Keratinocyte (primary cell): ENCODE measurements around the gene NRROS. TPM values are rescaled to one million over a fixed set of nuclear protein-coding genes. Genes with fewer than 3 reads are reported as not detected.

Source experiments
- DNase-seq: peaks from one replicate; pipeline ENCODE4 v3.0.0-alpha.2; 2011; ENCODE audit warnings: low read depth, missing footprints, low spot score
- FAIRE-seq: peaks from 2 replicates; lab custom pipeline; 2011; peaks lifted over from hg19 to GRCh38; lab: Jason Lieb, UNC
- H2AFZ ChIP-seq: 2 replicates; pipeline ENCODE4 v1.6.0; 2012; ENCODE audit warnings: low read length, control low read depth, inconsistent platforms; ENCODE audit not compliant: control insufficient read depth
- H3K27ac ChIP-seq: 2 replicates; pipeline ENCODE4 v1.5.1; 2011; ENCODE audit warnings: low read length; ENCODE audit not compliant: control insufficient read depth, insufficient read depth
- H3K27me3 ChIP-seq: 3 replicates; pipeline ENCODE4 v1.6.0; 2011; ENCODE audit warnings: low read length; ENCODE audit not compliant: control insufficient read depth, insufficient read depth; ENCODE audit errors: extremely low read depth
- H3K36me3 ChIP-seq, 2 experiments: 2 replicates in 1 of 2; 3 replicates in 1 of 2; pipeline ENCODE4 v1.5.1; 2011; ENCODE audit warnings: low read length in 2 of 2, mild to moderate bottlenecking in 1 of 2; ENCODE audit not compliant: control insufficient read depth in 2 of 2, insufficient read depth in 2 of 2; ENCODE audit errors: extremely low read depth in 1 of 2
- H3K4me1 ChIP-seq: 3 replicates; pipeline ENCODE4 v1.5.1; 2011; ENCODE audit warnings: low read length; ENCODE audit not compliant: control insufficient read depth, insufficient read depth; ENCODE audit errors: extremely low read depth
- H3K4me2 ChIP-seq: 3 replicates; pipeline ENCODE4 v1.6.0; 2011; ENCODE audit warnings: low read depth, low read length; ENCODE audit not compliant: control insufficient read depth, insufficient read depth; ENCODE audit errors: extremely low read depth
- H3K4me3 ChIP-seq, 3 experiments: fragments of 200-600 bp in 1 of 3; sonication (generic) in 1 of 3; 2 replicates in 2 of 3; 3 replicates in 1 of 3; pipeline ENCODE4 v1.5.1; 2011 to 2016; ENCODE audit warnings: low read length in 3 of 3, mild to moderate bottlenecking in 3 of 3, control low read depth in 2 of 3, inconsistent platforms in 1 of 3, low read depth in 1 of 3, mixed read lengths in 1 of 3, mixed run types in 1 of 3, moderate library complexity in 1 of 3; ENCODE audit not compliant: control insufficient read depth in 2 of 3, insufficient read depth in 2 of 3; ENCODE audit errors: extremely low read depth in 1 of 3
- H3K79me2 ChIP-seq: 2 replicates; pipeline ENCODE4 v1.6.0; 2012; ENCODE audit warnings: low read length; ENCODE audit not compliant: control insufficient read depth, insufficient read depth
- H3K9ac ChIP-seq: 3 replicates; pipeline ENCODE4 v1.6.0; 2011; ENCODE audit warnings: low read length; ENCODE audit not compliant: control insufficient read depth, insufficient read depth; ENCODE audit errors: extremely low read depth
- H3K9me1 ChIP-seq: 3 replicates; pipeline ENCODE4 v1.6.0; 2011; ENCODE audit warnings: low read length; ENCODE audit not compliant: control insufficient read depth, insufficient read depth; ENCODE audit errors: extremely low read depth
- H3K9me3 ChIP-seq: 2 replicates; pipeline ENCODE4 v1.5.1; 2012; ENCODE audit warnings: low read depth, low read length; ENCODE audit not compliant: control insufficient read depth
- H4K20me1 ChIP-seq: 3 replicates; pipeline ENCODE4 v1.6.0; 2011; ENCODE audit warnings: low read length; ENCODE audit not compliant: control insufficient read depth, insufficient read depth; ENCODE audit errors: extremely low read depth
- EZH2 ChIP-seq: IDR thresholded peaks from one replicate; pipeline ENCODE4 v1.6.1; 2012; ENCODE audit warnings: inconsistent platforms, mild to moderate bottlenecking, low read length, moderate library complexity
- dilution Hi-C: fragments of 300-500 bp; cut with MboI; formaldehyde crosslinking; loops from one replicate; pipeline ENCODE4 v1.7.0; 2020; ENCODE audit warnings: low sequenced_read_pairs; ENCODE audit not compliant: extremely low pct_ligation_motif_present
- polyA plus RNA-seq, 5 experiments: library from polyadenylated mRNA; depleted of rRNA in 3 of 5; stranded (reverse) in 3 of 5; stranded (forward) in 1 of 5; unstranded in 1 of 5; fragments of >200 nt; gene quantifications; 1 replicate in 1 of 5; 2 replicates in 3 of 5; 3 replicates in 1 of 5; pipeline versions ENCODE4 v1.2.1 to v1.2.3, GENCODE V29; 2011 to 2012; ENCODE audit warnings: missing spikeins in 2 of 5, low read depth in 1 of 5, low replicate concordance in 1 of 5
- TF ChIP-seq, protein P1 (sequence below), 3 experiments: IDR thresholded peaks in 1 of 3; conservative IDR thresholded peaks in 1 of 3; optimal IDR thresholded peaks in 1 of 3; 2 replicates in 2 of 3; 3 replicates in 1 of 3; pipeline versions ENCODE3 to v1.5.1; 2011; ENCODE audit warnings: low read length in 3 of 3, mild to moderate bottlenecking in 3 of 3, moderate library complexity in 2 of 3, control low read depth in 1 of 3, inconsistent platforms in 1 of 3; ENCODE audit not compliant: insufficient read depth in 2 of 3; ENCODE audit errors: extremely low read depth in 1 of 3

The NRROS gene
- polyA plus RNA-seq, 1 donor (not counting 4 experiments of a cell fraction or from before 2014, with no cell fraction given): 0.03 TPM

DNA sequence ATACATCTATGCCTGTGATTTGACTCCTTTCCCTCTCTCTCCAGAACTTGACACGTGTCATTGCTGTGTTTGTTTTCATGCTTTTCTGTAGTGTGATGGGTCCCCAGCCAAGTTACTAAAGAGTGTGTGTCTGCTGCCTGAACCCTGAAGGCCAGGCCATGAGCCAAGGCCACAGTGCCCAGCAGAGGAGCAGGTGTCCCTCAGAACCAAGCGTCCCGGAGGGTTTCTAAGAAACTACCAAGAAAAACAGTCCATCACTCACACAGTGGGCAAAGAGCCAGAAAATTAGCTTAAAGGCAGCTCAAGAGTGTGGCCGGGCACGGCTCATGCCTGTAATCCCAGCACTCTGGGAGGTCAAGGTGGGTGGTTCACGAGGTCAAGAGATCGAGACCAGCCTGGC is 35.8 kb upstream of the NRROS start:
- no peak overlapping the region for H3K9ac ChIP-seq
- no peaks in the 10 kb centered on the region for H3K9me1 ChIP-seq
- no peak overlapping the region for H3K4me3 ChIP-seq
- peaks cover 3% of the 10 kb centered on the region for H3K27me3 ChIP-seq
- no peaks in the 10 kb centered on the region for H3K9me3 ChIP-seq
- H3K79me2 ChIP-seq: no peaks in the 10 kb centered on the region
- FAIRE-seq: no peak
- H3K4me2 ChIP-seq: no peak overlapping the region
- no peak for TF ChIP-seq EZH2
- TF ChIP-seq, protein P1, sequence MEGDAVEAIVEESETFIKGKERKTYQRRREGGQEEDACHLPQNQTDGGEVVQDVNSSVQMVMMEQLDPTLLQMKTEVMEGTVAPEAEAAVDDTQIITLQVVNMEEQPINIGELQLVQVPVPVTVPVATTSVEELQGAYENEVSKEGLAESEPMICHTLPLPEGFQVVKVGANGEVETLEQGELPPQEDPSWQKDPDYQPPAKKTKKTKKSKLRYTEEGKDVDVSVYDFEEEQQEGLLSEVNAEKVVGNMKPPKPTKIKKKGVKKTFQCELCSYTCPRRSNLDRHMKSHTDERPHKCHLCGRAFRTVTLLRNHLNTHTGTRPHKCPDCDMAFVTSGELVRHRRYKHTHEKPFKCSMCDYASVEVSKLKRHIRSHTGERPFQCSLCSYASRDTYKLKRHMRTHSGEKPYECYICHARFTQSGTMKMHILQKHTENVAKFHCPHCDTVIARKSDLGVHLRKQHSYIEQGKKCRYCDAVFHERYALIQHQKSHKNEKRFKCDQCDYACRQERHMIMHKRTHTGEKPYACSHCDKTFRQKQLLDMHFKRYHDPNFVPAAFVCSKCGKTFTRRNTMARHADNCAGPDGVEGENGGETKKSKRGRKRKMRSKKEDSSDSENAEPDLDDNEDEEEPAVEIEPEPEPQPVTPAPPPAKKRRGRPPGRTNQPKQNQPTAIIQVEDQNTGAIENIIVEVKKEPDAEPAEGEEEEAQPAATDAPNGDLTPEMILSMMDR (optimal IDR thresholded peaks at IDR 0.05 in 1 of 3, IDR thresholded peaks at IDR 0.05 in 1 of 3, conservative IDR thresholded peaks at IDR 0.05 in 1 of 3; ENCODE audit: extremely low read depth in 1 of 3, insufficient read depth in 2 of 3, low read length in 3 of 3): no peak
- DNase-seq: no peak
- H3K27ac ChIP-seq: no peak overlapping the region
- no peaks in the 10 kb centered on the region for H4K20me1 ChIP-seq
- dilution Hi-C loops: no loop called here
- no peaks in the 10 kb centered on the region for H3K36me3 ChIP-seq
- no peaks in the 10 kb centered on the region for H3K4me1 ChIP-seq
- no peak overlapping the region for H2AFZ ChIP-seq

DNA sequence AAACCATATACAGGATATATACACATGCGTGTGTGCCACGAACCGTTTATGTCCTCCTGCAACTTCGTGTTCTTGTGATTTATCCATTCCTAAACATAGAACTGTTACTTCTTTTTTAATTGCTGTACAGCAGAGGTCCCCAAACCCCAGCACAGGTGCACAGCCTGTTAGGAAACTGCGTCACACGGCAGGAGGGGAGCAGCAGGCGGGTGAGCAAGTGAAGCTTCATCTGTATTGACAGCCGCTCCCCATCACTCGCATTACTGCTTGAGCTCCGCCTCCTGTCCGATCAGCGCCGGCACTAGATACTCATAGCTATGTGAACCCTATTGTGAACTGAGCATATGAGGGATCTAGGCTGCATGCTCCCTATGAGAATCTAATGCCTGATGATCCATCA is 34.9 kb upstream of the NRROS start:
- dilution Hi-C loops: no loop called here
- no peak for DNase-seq
- Histone ChIP-seq H3K4me3 (no peak overlapping the region), H3K79me2 (no peaks in the 10 kb centered on the region), H2AFZ (no peak overlapping the region), H3K4me1 (no peaks in the 10 kb centered on the region), H3K9ac (no peak overlapping the region), H3K9me1 (no peaks in the 10 kb centered on the region), H3K27ac (no peak overlapping the region), H3K4me2 (no peak overlapping the region), H3K36me3 (no peaks in the 10 kb centered on the region), H3K27me3 (peaks cover 3% of the 10 kb centered on the region), H3K9me3 (no peaks in the 10 kb centered on the region), H4K20me1 (no peaks in the 10 kb centered on the region)
- TF ChIP-seq, protein P1 (optimal IDR thresholded peaks at IDR 0.05 in 1 of 3, IDR thresholded peaks at IDR 0.05 in 1 of 3, conservative IDR thresholded peaks at IDR 0.05 in 1 of 3; ENCODE audit: extremely low read depth in 1 of 3, insufficient read depth in 2 of 3, low read length in 3 of 3): no peak
- no peak for FAIRE-seq
